SU-DHL-6 (cell line): ENCODE results near the gene PHACTR2.

Source experiments
- H2AFZ ChIP-seq: fragments of 200-600 bp; sonication (generic); 2 replicates; pipeline ENCODE4 v1.6.1; 2014; ENCODE audit warnings: low read depth, mild to moderate bottlenecking, moderate library complexity, mixed read lengths, antibody characterized with exemption, low read length; ENCODE audit not compliant: severe bottlenecking
- H3F3A ChIP-seq: fragments of 200-600 bp; shearing (Covaris generic); 2 replicates; pipeline ENCODE4 v1.6.0; 2016; ENCODE audit warnings: antibody characterized with exemption, mild to moderate bottlenecking; ENCODE audit not compliant: insufficient read depth
- H3K27ac ChIP-seq: fragments of 200-600 bp; sonication (generic); 2 replicates; pipeline ENCODE4 v1.5.1; 2016; ENCODE audit warnings: low read depth, mild to moderate bottlenecking, low read length, moderate library complexity, mixed read lengths
- H3K27me3 ChIP-seq: fragments of 200-600 bp; sonication (generic), shearing (Covaris generic); 2 replicates; pipeline ENCODE4 v1.6.0; 2014; ENCODE audit warnings: mild to moderate bottlenecking, low read length
- H3K36me3 ChIP-seq: fragments of 200-600 bp; sonication (generic); 2 replicates; pipeline ENCODE4 v1.6.1; 2014; ENCODE audit warnings: mild to moderate bottlenecking, low read length, mixed read lengths
- H3K4me2 ChIP-seq: fragments of 300-600, 200-600 bp; shearing (Covaris generic), sonication (generic); 2 replicates; pipeline ENCODE4 v1.6.0; 2014; ENCODE audit warnings: low read length, low read depth, mild to moderate bottlenecking; ENCODE audit not compliant: poor library complexity, severe bottlenecking
- H3K4me3 ChIP-seq: fragments of 200-600 bp; sonication (generic); 2 replicates; pipeline ENCODE4 v1.5.1; 2014; ENCODE audit warnings: antibody characterized with exemption, low read length, mild to moderate bottlenecking, mixed read lengths; ENCODE audit not compliant: insufficient read depth, poor library complexity, severe bottlenecking
- H3K79me2 ChIP-seq: fragments of 200-600 bp; sonication (generic); 2 replicates; pipeline ENCODE4 v1.6.1; 2014; ENCODE audit warnings: mild to moderate bottlenecking, low read length, moderate library complexity; ENCODE audit not compliant: insufficient read depth
- H3K9ac ChIP-seq: fragments of 200-600 bp; sonication (generic); 2 replicates; pipeline ENCODE4 v1.7.0; 2014; ENCODE audit warnings: mild to moderate bottlenecking, low read length
- H3K9me2 ChIP-seq: fragments of 200-600 bp; sonication (generic); replicated peaks from 2 replicates; pipeline ENCODE4 v1.6.1; 2014; ENCODE audit warnings: low read length; ENCODE audit not compliant: insufficient read depth
- H3K9me3 ChIP-seq: fragments of 200-600 bp; sonication (generic); 2 replicates; pipeline ENCODE4 v1.6.1; 2014; ENCODE audit warnings: low read length, mixed read lengths; ENCODE audit not compliant: insufficient read depth
- H4K20me1 ChIP-seq: fragments of 200-600 bp; sonication (generic); 2 replicates; pipeline ENCODE4 v1.6.1; 2014; ENCODE audit warnings: low read depth, mild to moderate bottlenecking, antibody characterized with exemption, low read length, moderate library complexity, mixed read lengths
- EZH2phosphoT487 ChIP-seq: fragments of 200-600 bp; sonication (generic), shearing (Covaris generic); conservative IDR thresholded peaks from 2 replicates; pipeline ENCODE4 v1.6.1; 2018; ENCODE audit warnings: mild to moderate bottlenecking, antibody characterized with exemption, low read length, moderate library complexity, mixed read lengths
- TF ChIP-seq, protein P1 (sequence below): fragments of 200-600 bp; sonication (generic); IDR thresholded peaks from one replicate; pipeline ENCODE4 v1.5.1; 2017; ENCODE audit warnings: antibody characterized with exemption, mild to moderate bottlenecking, low read length, moderate library complexity; ENCODE audit not compliant: insufficient read depth, poor library complexity, severe bottlenecking

Gene PHACTR2

DNA sequence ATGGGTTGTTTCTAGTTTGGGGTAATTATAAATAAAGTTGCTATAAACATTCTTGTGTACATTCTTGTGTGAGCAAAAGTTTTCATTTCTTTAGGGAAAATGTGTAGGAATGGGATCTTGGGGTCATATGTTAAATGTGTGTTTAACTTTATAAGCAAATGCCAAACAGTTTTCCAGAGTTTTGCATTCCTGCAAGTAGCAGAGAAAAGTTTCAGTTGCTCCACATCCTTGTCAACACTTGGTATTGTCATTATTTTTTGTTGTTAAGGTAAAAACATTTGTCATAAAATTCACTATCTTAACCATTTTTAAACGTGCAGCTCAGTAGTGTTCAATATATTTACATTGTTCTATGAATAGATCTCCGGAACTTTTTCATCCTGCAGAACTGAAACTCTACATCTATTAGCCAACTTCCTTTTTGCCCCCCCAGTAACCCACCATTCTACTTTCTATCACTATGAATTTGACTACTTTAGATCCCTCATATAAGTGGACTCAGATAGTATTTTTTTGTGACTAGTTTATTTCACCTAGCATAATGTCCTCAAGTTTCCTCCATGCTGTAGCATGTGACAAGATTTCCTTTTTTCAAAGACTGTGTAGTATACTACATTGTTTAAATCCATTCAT, 48.4 kb downstream of the PHACTR2 start:
- no peaks in the 10 kb centered on the region for H3K79me2 ChIP-seq
- H2AFZ ChIP-seq, result no peak overlapping the region
- no peak overlapping the region for H3K9ac ChIP-seq
- H4K20me1 ChIP-seq, result no peaks in the 10 kb centered on the region
- no peaks in the 10 kb centered on the region for H3F3A ChIP-seq
- TF ChIP-seq, protein P1, sequence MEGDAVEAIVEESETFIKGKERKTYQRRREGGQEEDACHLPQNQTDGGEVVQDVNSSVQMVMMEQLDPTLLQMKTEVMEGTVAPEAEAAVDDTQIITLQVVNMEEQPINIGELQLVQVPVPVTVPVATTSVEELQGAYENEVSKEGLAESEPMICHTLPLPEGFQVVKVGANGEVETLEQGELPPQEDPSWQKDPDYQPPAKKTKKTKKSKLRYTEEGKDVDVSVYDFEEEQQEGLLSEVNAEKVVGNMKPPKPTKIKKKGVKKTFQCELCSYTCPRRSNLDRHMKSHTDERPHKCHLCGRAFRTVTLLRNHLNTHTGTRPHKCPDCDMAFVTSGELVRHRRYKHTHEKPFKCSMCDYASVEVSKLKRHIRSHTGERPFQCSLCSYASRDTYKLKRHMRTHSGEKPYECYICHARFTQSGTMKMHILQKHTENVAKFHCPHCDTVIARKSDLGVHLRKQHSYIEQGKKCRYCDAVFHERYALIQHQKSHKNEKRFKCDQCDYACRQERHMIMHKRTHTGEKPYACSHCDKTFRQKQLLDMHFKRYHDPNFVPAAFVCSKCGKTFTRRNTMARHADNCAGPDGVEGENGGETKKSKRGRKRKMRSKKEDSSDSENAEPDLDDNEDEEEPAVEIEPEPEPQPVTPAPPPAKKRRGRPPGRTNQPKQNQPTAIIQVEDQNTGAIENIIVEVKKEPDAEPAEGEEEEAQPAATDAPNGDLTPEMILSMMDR, result no peak
- no peak for TF ChIP-seq EZH2phosphoT487
- H3K27ac ChIP-seq, result no peak overlapping the region
- H3K4me3 ChIP-seq, result no peak overlapping the region
- H3K9me3 ChIP-seq, result no peaks in the 10 kb centered on the region
- no peaks in the 10 kb centered on the region for H3K27me3 ChIP-seq
- H3K4me2 ChIP-seq, result no peak overlapping the region
- no peaks in the 10 kb centered on the region for H3K9me2 ChIP-seq
- no peaks in the 10 kb centered on the region for H3K36me3 ChIP-seq

DNA sequence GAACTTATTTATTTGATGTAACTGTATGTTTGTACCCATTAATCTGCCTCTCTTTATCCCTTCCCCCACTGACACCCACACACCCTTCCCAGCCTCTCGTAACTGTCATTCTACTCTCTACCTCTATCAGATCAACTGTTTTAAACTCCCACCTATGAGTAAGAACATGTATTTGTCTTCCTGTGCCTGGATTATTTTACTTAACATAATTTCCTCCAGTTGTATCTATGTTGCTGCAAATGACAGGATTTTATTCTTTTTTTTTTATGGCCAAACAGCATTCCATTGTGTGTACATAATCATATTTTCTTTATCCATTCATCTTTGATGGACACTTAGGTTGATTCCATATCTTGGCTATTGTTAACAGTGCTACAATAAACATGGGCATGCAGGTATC, 49.3 kb downstream of the PHACTR2 start:
- no peaks in the 10 kb centered on the region for H3K9me2 ChIP-seq
- H4K20me1 ChIP-seq, result no peaks in the 10 kb centered on the region
- no peaks in the 10 kb centered on the region for H3F3A ChIP-seq
- H3K36me3 ChIP-seq, result no peaks in the 10 kb centered on the region
- H3K9ac ChIP-seq, result no peak overlapping the region
- no peak overlapping the region for H3K4me2 ChIP-seq
- no peak overlapping the region for H3K4me3 ChIP-seq
- no peaks in the 10 kb centered on the region for H3K79me2 ChIP-seq
- no peaks in the 10 kb centered on the region for H3K9me3 ChIP-seq
- TF ChIP-seq, protein P1, result no peak
- TF ChIP-seq EZH2phosphoT487, result no peak
- no peaks in the 10 kb centered on the region for H3K27me3 ChIP-seq
- no peak overlapping the region for H2AFZ ChIP-seq
- no peak overlapping the region for H3K27ac ChIP-seq

DNA sequence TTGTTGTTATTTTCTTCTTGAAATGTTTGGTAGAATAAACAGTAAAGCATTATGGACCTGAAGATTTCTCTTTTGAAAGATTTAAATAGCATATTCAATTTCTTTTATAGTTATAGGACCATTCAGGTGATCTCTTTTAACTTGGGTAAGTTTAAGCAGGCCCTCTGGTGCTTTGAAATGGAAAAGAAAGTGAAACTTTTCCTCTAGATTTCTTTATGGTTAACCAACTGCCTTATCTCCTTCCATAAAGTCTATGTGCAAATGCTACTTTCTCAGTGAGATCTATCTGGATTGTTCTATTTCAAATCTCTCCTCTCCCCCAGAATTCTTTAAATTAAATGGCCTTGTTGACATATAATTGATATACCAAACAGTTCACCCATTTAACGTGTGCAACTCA, 54.0 kb downstream of the PHACTR2 start:
- H3F3A ChIP-seq, result no peaks in the 10 kb centered on the region
- H3K9me2 ChIP-seq, result no peaks in the 10 kb centered on the region
- no peaks in the 10 kb centered on the region for H3K79me2 ChIP-seq
- no peak overlapping the region for H3K9ac ChIP-seq
- H4K20me1 ChIP-seq, result no peaks in the 10 kb centered on the region
- no peak overlapping the region for H3K4me3 ChIP-seq
- H3K27ac ChIP-seq, result no peak overlapping the region
- no peak overlapping the region for H3K4me2 ChIP-seq
- TF ChIP-seq, protein P1, result no peak
- no peak for TF ChIP-seq EZH2phosphoT487
- H3K36me3 ChIP-seq, result no peaks in the 10 kb centered on the region
- no peaks in the 10 kb centered on the region for H3K27me3 ChIP-seq
- H3K9me3 ChIP-seq, result no peaks in the 10 kb centered on the region
- H2AFZ ChIP-seq, result no peak overlapping the region
